GM21390 (cell line): Measurements from ENCODE around the gene SIK3.
"Not testable (repeated sequence)": the region's sequence is repeated elsewhere in the genome, so short reads cannot be mapped to it uniquely, and the experiment has no call there.

Experiments
- ATAC-seq: cut with Tn5 transposase; IDR thresholded peaks from one replicate; pipeline ENCODE4 v1.9.1; 2021; ENCODE audit not compliant: unreplicated experiment

SIK3 gene

DNA sequence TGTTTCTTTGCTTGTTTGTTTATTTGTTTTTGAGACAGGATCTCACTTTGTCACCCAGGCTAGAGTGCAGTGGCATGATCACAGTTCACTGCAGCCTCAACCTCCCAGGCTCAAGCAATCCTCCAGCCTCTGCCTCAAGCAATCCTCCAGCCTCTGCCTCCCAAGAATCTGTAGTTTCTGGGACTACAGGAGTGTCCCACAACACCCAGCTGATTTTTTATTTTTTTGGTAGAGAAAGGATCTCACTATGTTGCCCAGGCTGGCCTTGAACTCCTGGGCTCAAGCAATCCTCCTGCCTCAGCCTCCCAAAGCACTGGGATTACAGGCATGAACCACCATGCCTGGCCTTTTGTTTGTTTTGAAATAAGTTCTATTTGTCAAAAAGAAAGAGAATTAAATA is 296.6 kb downstream of the SIK3 start:
- ATAC-seq = not testable (repeated sequence)

DNA sequence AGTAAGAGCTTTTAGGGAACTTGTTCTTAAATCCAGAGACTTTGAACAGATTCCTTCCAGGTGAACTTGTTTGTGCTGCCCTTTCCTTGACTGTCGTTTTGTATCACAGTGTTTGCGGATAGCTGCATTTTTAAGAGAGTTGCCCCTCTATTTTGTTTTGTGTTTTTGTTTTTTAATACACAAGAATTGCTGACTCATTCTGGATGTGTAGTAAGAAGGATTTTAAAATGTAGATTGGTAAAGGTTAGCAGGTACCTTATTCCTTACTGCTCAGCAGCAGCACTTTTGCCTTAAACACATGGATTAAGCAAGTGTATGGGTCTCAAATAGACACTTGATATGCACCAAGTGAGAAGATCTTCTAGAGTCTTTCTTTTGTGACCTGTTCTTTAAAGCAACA is 297.6 kb downstream of the SIK3 start:
- ATAC-seq = no peak

DNA sequence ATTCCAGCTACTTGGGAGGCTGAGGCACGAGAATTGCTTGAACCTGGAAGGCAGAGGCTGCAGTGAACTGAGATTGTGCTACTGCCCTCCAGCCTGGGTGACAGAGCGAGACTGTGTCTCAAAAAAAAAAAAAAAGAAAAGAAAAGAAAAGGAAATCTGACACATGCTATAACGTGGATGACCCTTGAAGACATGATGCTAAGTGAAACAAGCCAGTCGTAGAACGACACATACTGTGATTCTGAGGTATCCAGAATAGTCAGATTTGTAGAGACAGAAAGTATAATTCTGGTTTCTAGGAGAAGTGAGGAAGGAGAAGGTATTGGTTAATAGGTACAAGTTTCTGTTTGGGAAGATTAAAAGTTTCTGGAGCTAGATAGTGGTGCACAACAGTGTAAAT is 299.9 kb downstream of the SIK3 start:
- no peak for ATAC-seq

DNA sequence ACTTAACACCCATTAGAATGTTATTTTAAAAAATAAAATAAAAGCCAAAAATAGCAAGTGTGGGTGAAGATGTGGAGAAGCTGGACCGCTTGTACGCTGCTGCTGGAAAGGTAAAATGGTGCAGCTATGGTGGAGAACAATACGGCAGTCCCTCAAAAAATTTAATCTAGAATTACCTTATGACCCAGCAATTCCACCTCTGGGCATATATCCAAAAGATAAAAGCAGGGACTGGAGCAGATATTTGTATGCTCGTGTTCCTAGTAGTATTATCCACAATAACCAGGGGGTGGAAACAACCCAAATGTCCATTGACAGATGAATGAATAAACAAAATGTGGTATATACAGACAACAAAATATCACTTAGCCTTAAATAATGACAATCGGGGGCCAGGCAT is 300.4 kb downstream of the SIK3 start:
- no peak for ATAC-seq

DNA sequence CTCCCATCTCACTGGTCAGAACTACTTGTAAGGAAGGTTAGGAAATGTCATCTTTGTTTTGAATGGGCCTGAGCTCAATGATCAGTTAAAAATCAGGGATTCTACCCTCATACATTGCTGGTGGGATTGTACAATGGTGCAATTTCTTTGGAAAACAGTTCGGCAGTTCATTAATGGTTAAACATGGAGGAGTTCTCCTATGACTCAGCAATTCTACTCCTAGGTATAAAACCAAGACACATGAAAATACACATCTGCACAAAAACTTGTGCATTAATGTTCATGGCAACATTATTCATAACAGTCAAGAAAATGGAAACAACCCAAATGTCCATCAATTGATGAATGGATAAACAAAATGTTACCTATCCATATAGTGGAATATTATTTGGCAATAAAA is 301.7 kb downstream of the SIK3 start:
- no peak for ATAC-seq

DNA sequence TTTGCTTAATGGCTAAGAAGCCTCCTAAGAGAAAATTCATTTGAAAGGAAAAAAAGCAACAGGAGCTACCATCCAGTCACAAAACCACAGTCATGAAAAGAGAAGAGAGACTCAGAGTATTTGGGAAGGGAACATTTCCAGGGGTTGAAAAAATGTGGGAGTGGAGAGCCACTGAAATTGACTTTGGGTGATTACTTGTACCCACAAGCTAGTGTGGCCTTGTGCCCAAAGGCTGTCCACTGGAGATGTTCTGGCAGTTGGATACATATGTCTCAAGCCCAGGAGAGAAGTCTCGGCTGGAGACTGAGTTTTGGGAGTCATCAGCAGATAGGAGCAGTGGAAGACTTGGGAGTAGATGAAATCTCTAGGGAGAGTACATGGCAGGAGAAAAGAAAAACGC is 303.4 kb downstream of the SIK3 start:
- no peak for ATAC-seq

DNA sequence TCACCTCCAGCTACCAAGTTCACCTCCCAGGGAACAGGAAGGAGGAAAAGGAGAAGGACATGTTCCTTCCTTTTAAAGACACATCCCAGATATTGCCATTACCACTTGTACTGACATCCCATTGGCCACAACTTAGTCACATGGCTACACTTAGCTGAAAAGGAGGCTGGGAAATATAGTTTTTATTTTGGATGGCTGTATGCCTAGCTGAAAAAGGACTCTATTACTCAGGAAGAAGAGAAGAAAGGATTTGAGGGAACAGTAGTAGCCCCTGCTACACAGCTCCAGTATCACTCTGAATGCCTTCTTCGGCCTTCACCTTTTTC is 304.5 kb downstream of the SIK3 start:
- no peak for ATAC-seq
